ENCODE measurements around the gene KTI12.
"Not testable (repeated sequence)": the region's sequence is repeated elsewhere in the genome, so short reads cannot be mapped to it uniquely, and the experiment has no call there.

Gene KTI12

GRCh38 chr1:52033190-52034049 lies at the start of gene KTI12:
Gene KTI12, minus strand, starts transcription at chr1:52033810. Its CDS starts 49 bp downstream, at chr1:52033761.
- no peak for DNase-seq (ENCODE audit: low read depth)

- no peak for DNase-seq (ENCODE audit: low read depth)
Measured at GRCh38 chr1:52080014-52080415, 46.4 kb upstream of the KTI12 start.

GRCh38 chr1:52077277-52077676 lies 43.7 kb upstream of the KTI12 start:
- not testable (repeated sequence) for DNase-seq (ENCODE audit: low read depth)

- no peak for DNase-seq (ENCODE audit: low read depth)
Measured at GRCh38 chr1:52072291-52072690, 38.7 kb upstream of the KTI12 start.

- DNase-seq (ENCODE audit: low read depth), result no peak
Measured at GRCh38 chr1:52070704-52071103, 37.1 kb upstream of the KTI12 start.

GRCh38 chr1:52063192-52063591 lies 29.6 kb upstream of the KTI12 start:
- DNase-seq (ENCODE audit: low read depth), result no peak

GRCh38 chr1:52060822-52061221 lies 27.2 kb upstream of the KTI12 start:
- DNase-seq (ENCODE audit: low read depth), result no peak

GRCh38 chr1:52059888-52060287 lies 26.3 kb upstream of the KTI12 start:
- no peak for DNase-seq (ENCODE audit: low read depth)

- DNase-seq (ENCODE audit: low read depth), result peak; percentile 18
Measured at GRCh38 chr1:52059321-52059720, 25.7 kb upstream of the KTI12 start.

- DNase-seq (ENCODE audit: low read depth), result no peak
Measured at GRCh38 chr1:52057876-52058415, 24.3 kb upstream of the KTI12 start.

- no peak for DNase-seq (ENCODE audit: low read depth)
Measured at GRCh38 chr1:52057255-52057654, 23.6 kb upstream of the KTI12 start.

- no peak for DNase-seq (ENCODE audit: low read depth)
Measured at GRCh38 chr1:52056937-52057231, 23.3 kb upstream of the KTI12 start.

GRCh38 chr1:52056163-52056936 lies 22.7 kb upstream of the KTI12 start, which contains the start of gene BTF3L4:
Gene BTF3L4, plus strand, starts transcription at chr1:52056295. Its CDS starts 3,553 bp downstream, at chr1:52059848.
- no peak for DNase-seq (ENCODE audit: low read depth)

GRCh38 chr1:52055866-52056162 lies 22.2 kb upstream of the KTI12 start:
- no peak for DNase-seq (ENCODE audit: low read depth)

- DNase-seq (ENCODE audit: low read depth), result no peak
Measured at GRCh38 chr1:52055066-52055865, 21.7 kb upstream of the KTI12 start, which contains the start of gene TXNDC12. Gene TXNDC12, minus strand, starts transcription at chr1:52055191. Its CDS starts 95 bp downstream, at chr1:52055096.

GRCh38 chr1:52054496-52055065 lies 21.0 kb upstream of the KTI12 start:
- DNase-seq (ENCODE audit: low read depth), result no peak

GRCh38 chr1:52053862-52054261 lies 20.3 kb upstream of the KTI12 start:
- no peak for DNase-seq (ENCODE audit: low read depth)

GRCh38 chr1:52049337-52049736 lies 15.7 kb upstream of the KTI12 start:
- not testable (repeated sequence) for DNase-seq (ENCODE audit: low read depth)

GRCh38 chr1:52045666-52046195 lies 12.1 kb upstream of the KTI12 start:
- DNase-seq (ENCODE audit: low read depth), result not testable (repeated sequence)

GRCh38 chr1:52045236-52045635 lies 11.6 kb upstream of the KTI12 start:
- no peak for DNase-seq (ENCODE audit: low read depth)

GRCh38 chr1:52041551-52042185 lies 8.1 kb upstream of the KTI12 start:
- no peak for DNase-seq (ENCODE audit: low read depth)

Data from non-pigmented ciliary epithelial cell (primary cell).